SIG-M5 (cell line): ENCODE results near the gene IL1R2.

Source experiments
- DNase-seq: peaks from one replicate; lab custom pipeline; 2025; lab: John Stamatoyannopoulos, UW

The IL1R2 gene

GRCh38 chr2:102022884-102023539 is 31.3 kb downstream of the IL1R2 start:
- no peak for DNase-seq

GRCh38 chr2:102024410-102024809 is 32.6 kb downstream of the IL1R2 start:
- DNase-seq, result no peak

GRCh38 chr2:102025016-102025501 is 33.3 kb downstream of the IL1R2 start:
- DNase-seq, result no peak

- no peak for DNase-seq
Measured at GRCh38 chr2:102025583-102026267, 34.0 kb downstream of the IL1R2 start.

- no peak for DNase-seq
Measured at GRCh38 chr2:102027036-102027980, 35.5 kb downstream of the IL1R2 start.

- DNase-seq, result no peak
Measured at GRCh38 chr2:102028470-102028869, 36.7 kb downstream of the IL1R2 start.

GRCh38 chr2:102029405-102029804 is 37.6 kb downstream of the IL1R2 start:
- no peak for DNase-seq

GRCh38 chr2:102029952-102030351 is 38.2 kb downstream of the IL1R2 start:
- no peak for DNase-seq

GRCh38 chr2:102030502-102030854 is 38.7 kb downstream of the IL1R2 start:
- no peak for DNase-seq

GRCh38 chr2:102030855-102031527 is 39.2 kb downstream of the IL1R2 start:
- no peak for DNase-seq

- DNase-seq, result no peak
Measured at GRCh38 chr2:102032368-102033030, 40.7 kb downstream of the IL1R2 start.

GRCh38 chr2:102033031-102033749 is 41.4 kb downstream of the IL1R2 start:
- peak; percentile 92 for DNase-seq

- no peak for DNase-seq
Measured at GRCh38 chr2:102033750-102034682, 42.3 kb downstream of the IL1R2 start.

GRCh38 chr2:102034683-102035548 is 43.2 kb downstream of the IL1R2 start:
- DNase-seq, result no peak

GRCh38 chr2:102037681-102038080 is 45.9 kb downstream of the IL1R2 start:
- no peak for DNase-seq

GRCh38 chr2:102040229-102040628 is 48.5 kb downstream of the IL1R2 start:
- DNase-seq, result no peak

GRCh38 chr2:102041351-102041750 is 49.6 kb downstream of the IL1R2 start:
- DNase-seq, result no peak

GRCh38 chr2:102042196-102043081 is 50.7 kb downstream of the IL1R2 start:
- no peak for DNase-seq
